PFSK-1 (cell line): Measurements from ENCODE around the gene SLC19A1.

Source experiments
- FOXP2 ChIP-seq: optimal IDR thresholded peaks from 2 replicates; pipeline ENCODE3; 2011; ENCODE audit warnings: borderline replicate concordance, control low read depth, inconsistent platforms; ENCODE audit not compliant: insufficient read depth; ENCODE audit errors: extremely low read length, extremely low read depth
- POLR2AphosphoS5 ChIP-seq: IDR thresholded peaks from 2 replicates; pipeline ENCODE4 v1.6.1; 2012; ENCODE audit warnings: low read depth, mild to moderate bottlenecking, control low read depth, low read length, moderate library complexity
- SIN3A ChIP-seq: IDR thresholded peaks from 2 replicates; pipeline ENCODE4 v1.6.1; 2012; ENCODE audit warnings: mild to moderate bottlenecking, low read length, moderate library complexity, borderline replicate concordance; ENCODE audit not compliant: insufficient read depth
- TAF1 ChIP-seq: IDR thresholded peaks from 2 replicates; pipeline ENCODE4 v1.6.1; 2012; ENCODE audit warnings: low read length, control low read depth, borderline replicate concordance; ENCODE audit not compliant: insufficient read depth
- TF ChIP-seq, protein P1 (sequence below), 2 experiments: IDR thresholded peaks; 2 replicates each; pipeline versions ENCODE4 v1.6.1 to v1.8.0; 2011 to 2012; ENCODE audit warnings: low read depth in 2 of 2, low read length in 2 of 2, control low read depth in 1 of 2, inconsistent platforms in 1 of 2, mild to moderate bottlenecking in 1 of 2, moderate library complexity in 1 of 2; ENCODE audit not compliant: insufficient read depth in 1 of 2

Gene SLC19A1

GRCh38 chr21:45474323-45474950 lies 67.8 kb downstream of the SLC19A1 start:
- no peak for TF ChIP-seq SIN3A
- no peak for TF ChIP-seq FOXP2
- no peak for TF ChIP-seq POLR2AphosphoS5
- TF ChIP-seq, protein P1, sequence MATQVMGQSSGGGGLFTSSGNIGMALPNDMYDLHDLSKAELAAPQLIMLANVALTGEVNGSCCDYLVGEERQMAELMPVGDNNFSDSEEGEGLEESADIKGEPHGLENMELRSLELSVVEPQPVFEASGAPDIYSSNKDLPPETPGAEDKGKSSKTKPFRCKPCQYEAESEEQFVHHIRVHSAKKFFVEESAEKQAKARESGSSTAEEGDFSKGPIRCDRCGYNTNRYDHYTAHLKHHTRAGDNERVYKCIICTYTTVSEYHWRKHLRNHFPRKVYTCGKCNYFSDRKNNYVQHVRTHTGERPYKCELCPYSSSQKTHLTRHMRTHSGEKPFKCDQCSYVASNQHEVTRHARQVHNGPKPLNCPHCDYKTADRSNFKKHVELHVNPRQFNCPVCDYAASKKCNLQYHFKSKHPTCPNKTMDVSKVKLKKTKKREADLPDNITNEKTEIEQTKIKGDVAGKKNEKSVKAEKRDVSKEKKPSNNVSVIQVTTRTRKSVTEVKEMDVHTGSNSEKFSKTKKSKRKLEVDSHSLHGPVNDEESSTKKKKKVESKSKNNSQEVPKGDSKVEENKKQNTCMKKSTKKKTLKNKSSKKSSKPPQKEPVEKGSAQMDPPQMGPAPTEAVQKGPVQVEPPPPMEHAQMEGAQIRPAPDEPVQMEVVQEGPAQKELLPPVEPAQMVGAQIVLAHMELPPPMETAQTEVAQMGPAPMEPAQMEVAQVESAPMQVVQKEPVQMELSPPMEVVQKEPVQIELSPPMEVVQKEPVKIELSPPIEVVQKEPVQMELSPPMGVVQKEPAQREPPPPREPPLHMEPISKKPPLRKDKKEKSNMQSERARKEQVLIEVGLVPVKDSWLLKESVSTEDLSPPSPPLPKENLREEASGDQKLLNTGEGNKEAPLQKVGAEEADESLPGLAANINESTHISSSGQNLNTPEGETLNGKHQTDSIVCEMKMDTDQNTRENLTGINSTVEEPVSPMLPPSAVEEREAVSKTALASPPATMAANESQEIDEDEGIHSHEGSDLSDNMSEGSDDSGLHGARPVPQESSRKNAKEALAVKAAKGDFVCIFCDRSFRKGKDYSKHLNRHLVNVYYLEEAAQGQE (IDR thresholded peaks at IDR 0.05; ENCODE audit: insufficient read depth in 1 of 2, low read depth in 2 of 2, low read length in 2 of 2) = no peak
- TF ChIP-seq TAF1 = no peak

GRCh38 chr21:45473496-45474322 lies 68.5 kb downstream of the SLC19A1 start:
- TF ChIP-seq, protein P1 (IDR thresholded peaks at IDR 0.05; ENCODE audit: insufficient read depth in 1 of 2, low read depth in 2 of 2, low read length in 2 of 2) = no peak
- no peak for TF ChIP-seq SIN3A
- no peak for TF ChIP-seq TAF1
- TF ChIP-seq FOXP2 = no peak
- no peak for TF ChIP-seq POLR2AphosphoS5

GRCh38 chr21:45472445-45473365 lies 69.5 kb downstream of the SLC19A1 start:
- TF ChIP-seq, protein P1 (IDR thresholded peaks at IDR 0.05; ENCODE audit: insufficient read depth in 1 of 2, low read depth in 2 of 2, low read length in 2 of 2) = no peak
- TF ChIP-seq SIN3A (no peak), POLR2AphosphoS5 (no peak), TAF1 (no peak), FOXP2 (no peak)

DNA sequence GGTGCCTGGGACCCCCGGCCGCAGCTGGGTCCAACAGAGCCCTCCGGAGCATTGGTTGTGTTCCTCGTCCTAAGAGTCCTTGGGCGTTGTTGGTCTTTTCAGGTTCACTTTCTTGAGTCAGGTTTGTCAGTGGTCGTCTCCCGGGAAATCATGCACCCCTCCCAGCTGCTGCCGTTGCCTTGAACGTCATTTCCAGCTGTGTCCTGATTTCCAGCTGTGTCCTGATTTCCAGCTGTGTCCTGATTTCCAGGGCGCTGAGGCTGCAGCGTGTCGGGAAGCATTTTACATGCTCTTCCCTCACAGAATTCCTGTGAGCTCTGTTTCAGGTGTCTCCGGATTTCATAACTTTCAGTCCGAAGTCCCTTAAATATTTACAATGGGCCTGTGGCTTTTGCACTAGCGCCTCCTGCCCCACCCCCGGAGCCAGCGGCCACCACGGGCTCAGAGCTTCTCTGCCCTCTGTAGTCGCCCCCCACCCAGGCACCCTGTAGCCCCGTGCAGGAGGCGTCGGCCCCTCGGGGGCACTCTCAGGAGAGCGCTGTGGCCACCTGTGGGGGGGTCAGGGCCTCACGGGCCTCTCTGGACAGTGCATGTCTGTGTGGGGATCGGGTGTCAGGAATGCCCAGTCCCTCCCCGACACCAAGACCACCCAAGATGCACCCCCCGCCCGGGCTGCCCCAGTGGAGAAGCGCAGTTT lies 70.6 kb downstream of the SLC19A1 start:
- TF ChIP-seq POLR2AphosphoS5 = no peak
- peak; percentile 28; the same call in 1 of the 2 replicates for TF ChIP-seq SIN3A
